A673 (cell line): ENCODE results near the gene ZNF18. TPM values are rescaled to one million over a fixed set of nuclear protein-coding genes. Genes with fewer than 3 reads are reported as not detected.

Experiments used
- Bru-seq: library from RNA; stranded (reverse); fragments of 400-500 nt; gene quantifications from one replicate; lab custom pipeline; 2021; lab: Mats Ljungman, UMichigan
- BruChase-seq, 2 experiments: library from RNA; stranded (reverse); fragments of 400-500 nt; gene quantifications; one replicate each; lab custom pipeline; 2021; lab: Mats Ljungman, UMichigan
- BruUV-seq: library from RNA; stranded (reverse); fragments of 400-500 nt; replicated peaks from 2 replicates; lab custom pipeline; 2021; lab: Mats Ljungman, UMichigan
- CTCF ChIA-PET: fragments of 300-600 bp; sonication (Branson Sonifier 250); formaldehyde crosslinking; loops from one replicate; lab custom pipeline; 2022; ENCODE audit warnings: antibody characterized with exemption; lab: Charles Lee
- POLR2A ChIA-PET: fragments of 300-600 bp; sonication (Branson Sonifier 250); formaldehyde crosslinking; loops from one replicate; lab custom pipeline; 2022; ENCODE audit warnings: antibody characterized with exemption; ENCODE audit not compliant: low non-redundant PET; lab: Charles Lee
- DNase-seq: peaks from one replicate; pipeline ENCODE4 v3.0.0-alpha.2; 2015; ENCODE audit warnings: low spot score
- H3K27ac ChIP-seq: fragments of 200-600 bp; sonication (generic); 2 replicates; pipeline ENCODE4 v1.5.1; 2016; ENCODE audit warnings: mixed run types, low read depth, mild to moderate bottlenecking, mixed read lengths, antibody characterized with exemption, low read length; ENCODE audit not compliant: poor library complexity, severe bottlenecking
- H3K27me3 ChIP-seq: fragments of 200-600 bp; sonication (generic); replicated peaks from 2 replicates; pipeline ENCODE4 v1.6.1; 2017; ENCODE audit warnings: mixed run types, low read depth, mild to moderate bottlenecking, mixed read lengths, antibody characterized with exemption, low read length; ENCODE audit not compliant: insufficient read depth, poor library complexity
- H3K36me3 ChIP-seq: fragments of 200-600 bp; sonication (generic); 2 replicates; pipeline ENCODE4 v1.6.1; 2016; ENCODE audit warnings: mixed run types, mild to moderate bottlenecking, mixed read lengths, antibody characterized with exemption, low read length; ENCODE audit not compliant: insufficient read depth, poor library complexity, severe bottlenecking
- H3K4me1 ChIP-seq: fragments of 200-600 bp; sonication (generic); 2 replicates; pipeline ENCODE4 v1.6.1; 2017; ENCODE audit warnings: mixed run types, mild to moderate bottlenecking, mixed read lengths, antibody characterized with exemption, low read length; ENCODE audit not compliant: insufficient read depth, poor library complexity, severe bottlenecking
- H3K4me3 ChIP-seq: fragments of 200-600 bp; sonication (generic); 2 replicates; pipeline ENCODE4 v1.5.1; 2016; ENCODE audit warnings: low read depth, mixed run types, mild to moderate bottlenecking, mixed read lengths, low read length; ENCODE audit not compliant: poor library complexity, severe bottlenecking
- H3K9me3 ChIP-seq: fragments of 200-600 bp; sonication (generic); 2 replicates; pipeline ENCODE4 v1.6.1; 2016; ENCODE audit warnings: mixed run types, low read depth, mild to moderate bottlenecking, mixed read lengths, antibody characterized with exemption, low read length; ENCODE audit not compliant: poor library complexity, severe bottlenecking
- EZH2 ChIP-seq: fragments of 200-600 bp; sonication (generic); IDR thresholded peaks from 2 replicates; pipeline ENCODE4 v1.6.1; 2017; ENCODE audit warnings: borderline replicate concordance, low read depth, mild to moderate bottlenecking, mixed read lengths, antibody characterized with exemption, low read length; ENCODE audit not compliant: poor library complexity, severe bottlenecking
- intact Hi-C: fragments of 100-400 bp; cut with micrococcal nuclease; formaldehyde crosslinking; loops from one replicate; pipeline ENCODE4 v1.10.0; 2022; ENCODE audit not compliant: unreplicated experiment
- long read RNA-seq: library from polyadenylated mRNA; stranded (forward); transcript quantifications from one replicate; pipeline ENCODE4 v2.0.0, GENCODE V29; 2022
- total RNA-seq: library from RNA; stranded (reverse); gene quantifications from 2 replicates; pipeline ENCODE4 v1.2.3, GENCODE V29; 2021
- TF ChIP-seq, protein P1 (sequence below): fragments of 300-800, 200-600 bp; sonication (generic); conservative IDR thresholded peaks from 2 replicates; pipeline ENCODE4 v1.5.1; 2017; ENCODE audit warnings: low read depth, mild to moderate bottlenecking, antibody characterized with exemption, low read length, moderate library complexity, mixed read lengths

The ZNF18 gene
- total RNA-seq (10.9 and 11.9 TPM in 2 replicates), Bru-seq, nascent RNA (percentile 78 among the genes with signal in this experiment), BruChase-seq, experiment 1, labeled RNA remaining after a 2-hour chase (percentile 74 among the genes with signal in this experiment), BruChase-seq, experiment 2, labeled RNA remaining after a 6-hour chase (percentile 72 among the genes with signal in this experiment)
- long read RNA-seq, transcript ZNF18-204 (7 exons, 2,330 nt): major isoform, 8 of 23 reads
- long read RNA-seq, partial matches to known transcripts: 1 of 23 reads
- long read RNA-seq, other reads (novel, unspliced or antisense): 10 of 23 reads

DNA sequence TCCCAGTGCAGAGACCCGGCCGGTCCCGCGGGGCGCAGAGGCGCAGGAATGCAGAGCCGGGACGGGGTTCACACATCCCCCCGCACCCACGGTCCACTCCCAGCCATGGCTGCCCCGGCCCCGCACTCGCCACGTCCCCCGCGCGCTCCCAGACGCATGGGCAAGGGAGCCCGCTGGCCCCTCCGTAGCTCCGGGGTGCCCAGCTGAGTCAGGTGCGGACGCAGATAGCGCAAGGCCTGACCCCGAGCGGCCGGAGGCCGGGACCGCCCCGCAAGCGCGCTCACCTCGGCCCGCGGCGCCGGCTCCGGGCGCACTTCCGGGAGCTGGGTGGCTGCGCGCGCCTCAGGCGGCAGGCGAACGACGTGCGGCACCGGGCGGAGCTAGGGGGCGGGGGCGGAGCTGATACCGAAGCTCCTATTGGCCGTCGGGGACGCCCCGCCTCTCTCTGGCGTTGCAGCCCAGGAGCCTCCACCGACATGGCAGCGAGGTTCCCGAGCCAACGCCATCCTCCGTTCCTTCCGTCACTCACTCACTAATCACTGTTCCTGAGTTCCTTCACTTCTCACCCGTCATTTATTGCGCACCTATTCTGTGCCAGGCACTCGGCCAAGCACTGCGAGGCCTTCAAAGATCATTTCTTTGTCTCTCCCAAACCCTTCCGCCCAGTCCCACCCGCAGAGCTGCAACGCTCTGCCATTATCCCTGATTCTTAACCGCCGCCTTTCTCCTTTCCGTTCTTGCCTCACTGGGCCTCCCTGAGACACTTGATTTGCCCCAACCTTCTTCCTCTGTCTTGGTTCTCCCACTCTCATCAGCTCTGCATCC lies at the start of gene ZNF18:
TSS of gene ZNF18 (minus strand) at position 329 of the 825 bp plus-strand sequence. CDS start 4,646 bp downstream, outside the sequence.
- ChIA-PET CTCF (no interaction called here), POLR2A (interaction anchor here (0.6 to 1.0 kb wide), 4 partner anchors 9 to 377 kb away, joined by 3 to 4 read pairs (median 3); no protein-coding TSS in a partner anchor)
- intact Hi-C loops: no loop called here
- H3K27ac ChIP-seq: peak within 1 kb of the TSS; percentile 86
- no peaks in the 10 kb centered on the region for H3K9me3 ChIP-seq
- H3K4me3 ChIP-seq: peak within 1 kb of the TSS; percentile 84
- H3K27me3 ChIP-seq: no peaks in the 10 kb centered on the region
- DNase-seq: peak; percentile 96
- peaks cover 5% of the 10 kb centered on the region for H3K4me1 ChIP-seq
- peaks cover 2% of the 10 kb centered on the region for H3K36me3 ChIP-seq
- no TSS peak for BruUV-seq
- TF ChIP-seq, protein P1, sequence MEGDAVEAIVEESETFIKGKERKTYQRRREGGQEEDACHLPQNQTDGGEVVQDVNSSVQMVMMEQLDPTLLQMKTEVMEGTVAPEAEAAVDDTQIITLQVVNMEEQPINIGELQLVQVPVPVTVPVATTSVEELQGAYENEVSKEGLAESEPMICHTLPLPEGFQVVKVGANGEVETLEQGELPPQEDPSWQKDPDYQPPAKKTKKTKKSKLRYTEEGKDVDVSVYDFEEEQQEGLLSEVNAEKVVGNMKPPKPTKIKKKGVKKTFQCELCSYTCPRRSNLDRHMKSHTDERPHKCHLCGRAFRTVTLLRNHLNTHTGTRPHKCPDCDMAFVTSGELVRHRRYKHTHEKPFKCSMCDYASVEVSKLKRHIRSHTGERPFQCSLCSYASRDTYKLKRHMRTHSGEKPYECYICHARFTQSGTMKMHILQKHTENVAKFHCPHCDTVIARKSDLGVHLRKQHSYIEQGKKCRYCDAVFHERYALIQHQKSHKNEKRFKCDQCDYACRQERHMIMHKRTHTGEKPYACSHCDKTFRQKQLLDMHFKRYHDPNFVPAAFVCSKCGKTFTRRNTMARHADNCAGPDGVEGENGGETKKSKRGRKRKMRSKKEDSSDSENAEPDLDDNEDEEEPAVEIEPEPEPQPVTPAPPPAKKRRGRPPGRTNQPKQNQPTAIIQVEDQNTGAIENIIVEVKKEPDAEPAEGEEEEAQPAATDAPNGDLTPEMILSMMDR: no peak
- no peak for TF ChIP-seq EZH2

DNA sequence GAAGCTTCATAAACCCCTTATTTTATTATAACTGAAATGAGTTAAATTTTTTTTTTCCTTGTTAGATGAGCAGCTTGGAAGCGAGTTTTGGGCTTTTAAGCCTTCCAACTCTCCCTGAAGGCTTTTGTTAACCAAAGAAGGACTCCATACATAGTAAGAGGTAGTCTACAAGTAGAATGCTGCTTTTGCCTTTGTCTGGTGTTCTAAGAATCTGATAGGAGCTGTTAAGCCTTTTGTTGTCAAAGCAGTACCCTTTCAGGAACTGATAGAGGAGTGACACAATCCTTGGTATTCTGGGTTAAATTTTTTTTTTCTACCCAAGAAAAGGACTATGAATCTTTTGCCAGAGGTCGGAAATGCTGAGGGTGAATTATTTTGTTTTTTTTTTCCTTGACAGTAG lies 49.5 kb upstream of the ZNF18 start:
- intact Hi-C loops: no loop called here
- H3K9me3 ChIP-seq: no peaks in the 10 kb centered on the region
- no peak for TF ChIP-seq EZH2
- TF ChIP-seq, protein P1: no peak
- H3K4me1 ChIP-seq: peaks cover 11% of the 10 kb centered on the region
- no TSS peak for BruUV-seq
- no peak overlapping the region for H3K27ac ChIP-seq
- no peaks in the 10 kb centered on the region for H3K36me3 ChIP-seq
- no peak for DNase-seq
- H3K27me3 ChIP-seq: no peaks in the 10 kb centered on the region
- no peak overlapping the region for H3K4me3 ChIP-seq
- ChIA-PET CTCF (no interaction called here), POLR2A (no interaction called here)

GRCh38 chr17:12043702-12044101 lies 46.4 kb upstream of the ZNF18 start:
- no TSS peak for BruUV-seq
- Histone ChIP-seq H3K4me3 (no peak overlapping the region), H3K4me1 (peaks cover 11% of the 10 kb centered on the region), H3K27me3 (no peaks in the 10 kb centered on the region), H3K9me3 (no peaks in the 10 kb centered on the region), H3K36me3 (no peaks in the 10 kb centered on the region), H3K27ac (no peak overlapping the region)
- TF ChIP-seq, protein P1: no peak
- no peak for TF ChIP-seq EZH2
- intact Hi-C loops: no loop called here
- ChIA-PET POLR2A (interaction anchor here (0.5 kb wide), 1 partner anchor 12 kb away, joined by 3 read pairs; no protein-coding TSS in a partner anchor), CTCF (no interaction called here)
- DNase-seq: no peak
